ENCODE data around the gene S100Z.

DNA sequence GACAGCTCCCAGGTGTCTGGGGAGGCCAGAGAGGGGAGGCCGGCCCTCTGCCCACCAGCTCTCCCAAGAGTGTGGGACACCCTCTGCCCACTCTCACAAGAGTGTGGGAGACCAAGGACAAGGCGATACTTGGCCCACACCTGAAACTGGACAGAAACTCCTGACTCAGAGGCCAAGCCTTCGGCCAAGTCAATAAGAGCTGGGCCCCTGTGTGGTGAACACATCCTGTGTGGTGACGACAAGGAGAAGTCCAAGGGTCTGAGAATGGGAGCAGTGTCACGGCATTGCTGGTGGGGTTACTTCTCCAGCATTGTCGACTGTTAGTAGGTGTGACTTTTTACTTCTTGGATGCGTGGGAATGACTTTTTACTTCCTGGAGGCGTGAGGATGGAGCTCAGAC is 45.5 kb upstream of the S100Z start:
- no peak for TF ChIP-seq POLR2A (IDR thresholded peaks at IDR 0.05; ENCODE audit: low read depth, low read length)
- no peak for TF ChIP-seq HDGF (IDR thresholded peaks at IDR 0.05)
- TF ChIP-seq, protein P1, sequence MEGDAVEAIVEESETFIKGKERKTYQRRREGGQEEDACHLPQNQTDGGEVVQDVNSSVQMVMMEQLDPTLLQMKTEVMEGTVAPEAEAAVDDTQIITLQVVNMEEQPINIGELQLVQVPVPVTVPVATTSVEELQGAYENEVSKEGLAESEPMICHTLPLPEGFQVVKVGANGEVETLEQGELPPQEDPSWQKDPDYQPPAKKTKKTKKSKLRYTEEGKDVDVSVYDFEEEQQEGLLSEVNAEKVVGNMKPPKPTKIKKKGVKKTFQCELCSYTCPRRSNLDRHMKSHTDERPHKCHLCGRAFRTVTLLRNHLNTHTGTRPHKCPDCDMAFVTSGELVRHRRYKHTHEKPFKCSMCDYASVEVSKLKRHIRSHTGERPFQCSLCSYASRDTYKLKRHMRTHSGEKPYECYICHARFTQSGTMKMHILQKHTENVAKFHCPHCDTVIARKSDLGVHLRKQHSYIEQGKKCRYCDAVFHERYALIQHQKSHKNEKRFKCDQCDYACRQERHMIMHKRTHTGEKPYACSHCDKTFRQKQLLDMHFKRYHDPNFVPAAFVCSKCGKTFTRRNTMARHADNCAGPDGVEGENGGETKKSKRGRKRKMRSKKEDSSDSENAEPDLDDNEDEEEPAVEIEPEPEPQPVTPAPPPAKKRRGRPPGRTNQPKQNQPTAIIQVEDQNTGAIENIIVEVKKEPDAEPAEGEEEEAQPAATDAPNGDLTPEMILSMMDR (IDR thresholded peaks at IDR 0.05 in 2 of 3, conservative IDR thresholded peaks at IDR 0.05 in 1 of 3; ENCODE audit: control insufficient read depth in 2 of 3, extremely low read depth in 1 of 3, insufficient read depth in 1 of 3, low read depth in 3 of 3, low read length in 3 of 3): no peak
- TF ChIP-seq CBX5 (IDR thresholded peaks at IDR 0.05; ENCODE audit: low read depth): no peak
- TF ChIP-seq, protein P2, sequence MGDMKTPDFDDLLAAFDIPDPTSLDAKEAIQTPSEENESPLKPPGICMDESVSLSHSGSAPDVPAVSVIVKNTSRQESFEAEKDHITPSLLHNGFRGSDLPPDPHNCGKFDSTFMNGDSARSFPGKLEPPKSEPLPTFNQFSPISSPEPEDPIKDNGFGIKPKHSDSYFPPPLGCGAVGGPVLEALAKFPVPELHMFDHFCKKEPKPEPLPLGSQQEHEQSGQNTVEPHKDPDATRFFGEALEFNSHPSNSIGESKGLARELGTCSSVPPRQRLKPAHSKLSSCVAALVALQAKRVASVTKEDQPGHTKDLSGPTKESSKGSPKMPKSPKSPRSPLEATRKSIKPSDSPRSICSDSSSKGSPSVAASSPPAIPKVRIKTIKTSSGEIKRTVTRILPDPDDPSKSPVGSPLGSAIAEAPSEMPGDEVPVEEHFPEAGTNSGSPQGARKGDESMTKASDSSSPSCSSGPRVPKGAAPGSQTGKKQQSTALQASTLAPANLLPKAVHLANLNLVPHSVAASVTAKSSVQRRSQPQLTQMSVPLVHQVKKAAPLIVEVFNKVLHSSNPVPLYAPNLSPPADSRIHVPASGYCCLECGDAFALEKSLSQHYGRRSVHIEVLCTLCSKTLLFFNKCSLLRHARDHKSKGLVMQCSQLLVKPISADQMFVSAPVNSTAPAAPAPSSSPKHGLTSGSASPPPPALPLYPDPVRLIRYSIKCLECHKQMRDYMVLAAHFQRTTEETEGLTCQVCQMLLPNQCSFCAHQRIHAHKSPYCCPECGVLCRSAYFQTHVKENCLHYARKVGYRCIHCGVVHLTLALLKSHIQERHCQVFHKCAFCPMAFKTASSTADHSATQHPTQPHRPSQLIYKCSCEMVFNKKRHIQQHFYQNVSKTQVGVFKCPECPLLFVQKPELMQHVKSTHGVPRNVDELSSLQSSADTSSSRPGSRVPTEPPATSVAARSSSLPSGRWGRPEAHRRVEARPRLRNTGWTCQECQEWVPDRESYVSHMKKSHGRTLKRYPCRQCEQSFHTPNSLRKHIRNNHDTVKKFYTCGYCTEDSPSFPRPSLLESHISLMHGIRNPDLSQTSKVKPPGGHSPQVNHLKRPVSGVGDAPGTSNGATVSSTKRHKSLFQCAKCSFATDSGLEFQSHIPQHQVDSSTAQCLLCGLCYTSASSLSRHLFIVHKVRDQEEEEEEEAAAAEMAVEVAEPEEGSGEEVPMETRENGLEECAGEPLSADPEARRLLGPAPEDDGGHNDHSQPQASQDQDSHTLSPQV (IDR thresholded peaks at IDR 0.05): no peak
- no peak for TF ChIP-seq POLR2AphosphoS5 (IDR thresholded peaks at IDR 0.05; ENCODE audit: low read length)
- no peak for TF ChIP-seq RAD21 (IDR thresholded peaks at IDR 0.05; ENCODE audit: insufficient read depth, low read depth, low read length)
